ENCODE measurements around the gene FLRT2. TPM values are rescaled to one million over a fixed set of nuclear protein-coding genes. Genes with fewer than 3 reads are reported as not detected.

FLRT2 gene
- total RNA-seq, 1 experiment from 2014 or later, result 13.2 TPM

- no peak for DNase-seq (ENCODE audit: low spot score)
- Mint-ChIP-seq H3K9me3 (peaks cover 6% of the 10 kb centered on the region; the same call in 1 of the 2 replicates), H3K27me3 (ENCODE audit: low read depth) (no peaks in the 10 kb centered on the region), H3K4me3 (no peak overlapping the region), H3K4me1 (no peaks in the 10 kb centered on the region), H3K27ac (no peak overlapping the region), H3K36me3 (no peaks in the 10 kb centered on the region)
- ChIA-PET CTCF (no interaction called here), POLR2A (no interaction called here)
- no peak for ATAC-seq
- TF ChIP-seq ERG (CRISPR knock-in tag; IDR thresholded peaks at IDR 0.05), result no peak
- no peak for TF ChIP-seq PRDM15 (CRISPR knock-in tag; IDR thresholded peaks at IDR 0.05)
- TF ChIP-seq NFATC4 (CRISPR knock-in tag; IDR thresholded peaks at IDR 0.05), result no peak
- TF ChIP-seq NFE2L1 (CRISPR knock-in tag; IDR thresholded peaks at IDR 0.05), result no peak
- no peak for TF ChIP-seq CBFB (CRISPR knock-in tag; IDR thresholded peaks at IDR 0.05; ENCODE audit: low read depth)
- no peak for TF ChIP-seq ARID4B (CRISPR knock-in tag; IDR thresholded peaks at IDR 0.05; ENCODE audit: borderline replicate concordance)
- TF ChIP-seq E2F5 (CRISPR knock-in tag; IDR thresholded peaks at IDR 0.05), result no peak
- no peak for TF ChIP-seq GRHL2 (CRISPR knock-in tag; IDR thresholded peaks at IDR 0.05; ENCODE audit: insufficient replicate concordance, severe bottlenecking)
- no peak for TF ChIP-seq SMAD4 (CRISPR knock-in tag; IDR thresholded peaks at IDR 0.05)
- TF ChIP-seq TCF7 (CRISPR knock-in tag; IDR thresholded peaks at IDR 0.05; ENCODE audit: low read depth), result no peak
- no peak for TF ChIP-seq USF1 (CRISPR knock-in tag; IDR thresholded peaks at IDR 0.05)
- no peak for TF ChIP-seq RELA (CRISPR knock-in tag; IDR thresholded peaks at IDR 0.05; ENCODE audit: borderline replicate concordance)
- no peak for TF ChIP-seq ZBTB21 (CRISPR knock-in tag; IDR thresholded peaks at IDR 0.05; ENCODE audit: borderline replicate concordance)
- TF ChIP-seq ZNF396 (CRISPR knock-in tag; IDR thresholded peaks at IDR 0.05; ENCODE audit: borderline replicate concordance), result no peak
- TF ChIP-seq NR1H2 (CRISPR knock-in tag; IDR thresholded peaks at IDR 0.05), result no peak
Observed at GRCh38 chr14:85688006-85688405, 158.1 kb downstream of the FLRT2 start.

GRCh38 chr14:85695300-85695699 is 165.4 kb downstream of the FLRT2 start:
- no peak for ATAC-seq
- H3K4me3 Mint-ChIP-seq, result no peak overlapping the region
- H3K4me1 Mint-ChIP-seq, result no peaks in the 10 kb centered on the region
- no peak for DNase-seq (ENCODE audit: low spot score)
- no peak overlapping the region for H3K27ac Mint-ChIP-seq
- no peaks in the 10 kb centered on the region for H3K36me3 Mint-ChIP-seq
- H3K9me3 Mint-ChIP-seq, result peaks cover 14% of the 10 kb centered on the region
- no peaks in the 10 kb centered on the region for H3K27me3 Mint-ChIP-seq (ENCODE audit: low read depth)
- ChIA-PET CTCF (no interaction called here), POLR2A (no interaction called here)
- no peak for TF ChIP-seq SMAD4 (CRISPR knock-in tag; IDR thresholded peaks at IDR 0.05)
- TF ChIP-seq SMAD3 (CRISPR knock-in tag; IDR thresholded peaks at IDR 0.05; ENCODE audit: borderline replicate concordance), result no peak
- TF ChIP-seq NFATC4 (CRISPR knock-in tag; IDR thresholded peaks at IDR 0.05), result no peak
- TF ChIP-seq ERG (CRISPR knock-in tag; IDR thresholded peaks at IDR 0.05), result no peak
- no peak for TF ChIP-seq ZNF281 (CRISPR knock-in tag; IDR thresholded peaks at IDR 0.05)
